Fibroblast of lung (primary cell): ENCODE measurements around the gene SCMH1. TPM values are rescaled to one million over a fixed set of nuclear protein-coding genes. Genes with fewer than 3 reads are reported as not detected.

Experiments
- DNase-seq, 2 donors: peaks; one replicate each; pipeline versions ENCODE4 v3.0.0 to v3.0.0-alpha.2; 2010; ENCODE audit warnings: low read depth in 2 of 2
- H2AFZ ChIP-seq: 2 replicates; pipeline ENCODE4 v1.5.1; 2012; ENCODE audit warnings: low read length, control low read depth, inconsistent platforms
- H3K27ac ChIP-seq: 2 replicates; pipeline ENCODE4 v1.5.1; 2011; ENCODE audit warnings: low read length, control low read depth; ENCODE audit not compliant: insufficient read depth
- H3K27me3 ChIP-seq: 2 replicates; pipeline ENCODE4 v1.5.1; 2011; ENCODE audit warnings: mild to moderate bottlenecking, low read length; ENCODE audit not compliant: control insufficient read depth, insufficient read depth
- H3K36me3 ChIP-seq: 2 replicates; pipeline ENCODE4 v1.5.1; 2011; ENCODE audit warnings: low read length; ENCODE audit not compliant: control insufficient read depth, insufficient read depth
- H3K4me1 ChIP-seq: 2 replicates; pipeline ENCODE4 v1.5.1; 2011; ENCODE audit warnings: low read length; ENCODE audit not compliant: control insufficient read depth, insufficient read depth; ENCODE audit errors: extremely low read depth
- H3K4me2 ChIP-seq: 2 replicates; pipeline ENCODE4 v1.5.1; 2011; ENCODE audit warnings: low read length, control low read depth; ENCODE audit not compliant: insufficient read depth; ENCODE audit errors: extremely low read depth
- H3K4me3 ChIP-seq, 4 experiments: fragments of 200-600 bp in 1 of 4; sonication (generic) in 1 of 4; replicated peaks in 1 of 4; 2 replicates each; pipeline ENCODE4 v1.5.1; 2011 to 2016; ENCODE audit warnings: low read length in 4 of 4, low read depth in 3 of 4, mild to moderate bottlenecking in 3 of 4, control low read depth in 2 of 4, inconsistent platforms in 1 of 4, mixed read lengths in 1 of 4; ENCODE audit not compliant: insufficient read depth in 1 of 4; ENCODE audit errors: control extremely low read depth in 1 of 4
- H3K79me2 ChIP-seq: 2 replicates; pipeline ENCODE4 v1.5.1; 2012; ENCODE audit warnings: mild to moderate bottlenecking, low read length, inconsistent platforms; ENCODE audit not compliant: control insufficient read depth, insufficient read depth
- H3K9ac ChIP-seq: 2 replicates; pipeline ENCODE4 v1.5.1; 2011; ENCODE audit warnings: mild to moderate bottlenecking, low read length, control low read depth; ENCODE audit not compliant: insufficient read depth
- H3K9me3 ChIP-seq: 2 replicates; pipeline ENCODE4 v1.5.1; 2012; ENCODE audit warnings: low read depth, low read length; ENCODE audit not compliant: control insufficient read depth, insufficient read depth
- H4K20me1 ChIP-seq: 2 replicates; pipeline ENCODE4 v1.5.1; 2011; ENCODE audit warnings: low read length; ENCODE audit not compliant: control insufficient read depth, insufficient read depth; ENCODE audit errors: extremely low read depth
- CTCF ChIP-seq, 2 donors: IDR thresholded peaks in 1 of 2; conservative IDR thresholded peaks in 1 of 2; 1 replicate in 1 of 2; 2 replicates in 1 of 2; pipeline ENCODE4 v1.5.1; 2011 to 2012; ENCODE audit warnings: low read length in 2 of 2, control low read depth in 1 of 2, inconsistent platforms in 1 of 2, low read depth in 1 of 2, mild to moderate bottlenecking in 1 of 2
- EZH2 ChIP-seq: IDR thresholded peaks from 2 replicates; pipeline ENCODE4 v1.5.1; 2012; ENCODE audit warnings: low read length, control low read depth, mild to moderate bottlenecking; ENCODE audit errors: missing control alignments
- polyA plus RNA-seq, 2 donors: library from polyadenylated mRNA; depleted of rRNA in 1 of 2; stranded (reverse) in 1 of 2; unstranded in 1 of 2; fragments of >200 nt; gene quantifications; 2 replicates each; pipeline ENCODE4 v1.2.1, GENCODE V29; 2011 to 2012; ENCODE audit warnings: missing spikeins in 1 of 2
- total RNA-seq: library from RNA; depleted of rRNA; stranded (reverse); fragments of >200 nt; gene quantifications from 2 replicates; pipeline ENCODE4 v1.2.1, GENCODE V29; 2014

Gene SCMH1
- total and polyA plus RNA-seq, 2 donors (not counting 1 experiment from before 2014, with no cell fraction given): 20.8 to 24.8 TPM

DNA sequence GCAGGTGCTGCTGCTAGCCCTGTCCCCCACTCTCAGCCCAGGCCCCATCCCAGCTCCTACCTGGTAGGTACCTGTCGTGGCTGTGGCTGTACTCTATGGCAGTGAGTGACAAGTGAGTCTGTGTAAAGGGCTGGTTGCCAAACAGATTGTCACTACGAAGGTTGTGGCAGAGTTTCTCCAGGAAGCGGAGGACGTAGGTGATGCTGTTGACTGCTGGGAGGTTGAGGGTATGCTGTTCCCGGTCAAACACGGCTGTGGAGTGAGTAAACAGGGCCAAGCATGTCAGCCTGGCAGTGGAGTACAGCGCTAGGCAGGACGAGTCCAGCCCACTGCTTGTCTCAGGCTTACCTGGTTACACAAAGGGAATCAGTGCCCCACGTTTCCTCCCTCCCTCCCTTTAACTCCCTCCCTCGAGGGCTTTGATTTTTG is 195.7 kb downstream of the SCMH1 start:
- H3K9me3 ChIP-seq: no peaks in the 10 kb centered on the region
- TF ChIP-seq CTCF (conservative IDR thresholded peaks at IDR 0.05 in 1 of 2, IDR thresholded peaks at IDR 0.05 in 1 of 2; ENCODE audit: low read depth in 1 of 2, low read length in 2 of 2) (no peak), EZH2 (no peak)
- H3K4me1 ChIP-seq: no peaks in the 10 kb centered on the region
- no peaks in the 10 kb centered on the region for H3K79me2 ChIP-seq
- H4K20me1 ChIP-seq: no peaks in the 10 kb centered on the region
- no peak for DNase-seq
- no peak overlapping the region for H3K4me3 ChIP-seq
- H3K36me3 ChIP-seq: peaks cover 6% of the 10 kb centered on the region
- no peak overlapping the region for H3K9ac ChIP-seq
- H3K4me2 ChIP-seq: no peak overlapping the region
- H3K27me3 ChIP-seq: no peaks in the 10 kb centered on the region
- no peak overlapping the region for H3K27ac ChIP-seq
- no peak overlapping the region for H2AFZ ChIP-seq

DNA sequence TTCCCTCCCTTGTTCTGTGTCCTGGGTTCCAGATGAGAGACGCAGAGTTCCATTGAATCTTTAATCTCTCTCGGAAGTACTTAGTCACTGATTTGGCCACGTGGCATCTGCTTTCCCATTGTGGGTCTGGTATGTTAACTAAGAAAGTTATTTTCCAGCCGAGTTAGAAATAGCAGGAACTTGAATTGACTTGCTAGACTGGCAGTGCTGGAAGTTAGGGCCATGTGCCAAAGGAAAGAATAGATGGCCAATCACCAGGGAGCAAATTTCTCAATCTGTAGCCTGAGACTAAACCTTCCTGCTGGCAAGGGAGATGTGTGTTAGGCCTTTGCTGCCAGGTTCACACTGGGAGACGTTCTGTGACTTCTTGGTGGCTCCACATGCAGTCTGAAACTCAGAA is 196.4 kb downstream of the SCMH1 start:
- peaks cover 6% of the 10 kb centered on the region for H3K36me3 ChIP-seq
- no peak overlapping the region for H3K9ac ChIP-seq
- no peaks in the 10 kb centered on the region for H3K79me2 ChIP-seq
- no peaks in the 10 kb centered on the region for H3K9me3 ChIP-seq
- H3K4me1 ChIP-seq: no peaks in the 10 kb centered on the region
- peak; percentile 48 to 83 for DNase-seq
- no peak overlapping the region for H2AFZ ChIP-seq
- H4K20me1 ChIP-seq: no peaks in the 10 kb centered on the region
- no peak for TF ChIP-seq CTCF (conservative IDR thresholded peaks at IDR 0.05 in 1 of 2, IDR thresholded peaks at IDR 0.05 in 1 of 2; ENCODE audit: low read depth in 1 of 2, low read length in 2 of 2)
- no peak for TF ChIP-seq EZH2
- H3K4me2 ChIP-seq: no peak overlapping the region
- no peaks in the 10 kb centered on the region for H3K27me3 ChIP-seq
- H3K27ac ChIP-seq: no peak overlapping the region
- H3K4me3 ChIP-seq: no peak overlapping the region

DNA sequence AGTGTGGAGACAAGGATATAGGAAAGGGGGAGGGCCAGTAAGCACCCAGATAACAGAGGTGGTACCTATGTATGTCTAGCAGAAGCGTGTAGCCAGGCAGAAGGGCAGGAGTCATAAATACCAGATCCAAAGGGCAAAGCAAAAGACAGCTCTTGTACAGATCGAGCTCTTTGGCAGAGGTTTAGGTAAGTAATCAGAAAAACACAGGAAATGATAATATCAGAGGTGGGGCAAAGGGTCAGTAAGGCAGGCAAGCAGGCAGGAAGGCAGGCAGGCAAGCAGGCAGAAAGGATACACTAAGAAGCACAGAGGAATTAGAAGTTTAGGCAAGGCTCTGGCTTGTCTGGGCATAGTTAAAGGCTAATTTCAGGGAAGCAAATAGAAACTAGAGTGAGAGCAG is 197.9 kb downstream of the SCMH1 start:
- Histone ChIP-seq H3K4me1 (no peaks in the 10 kb centered on the region), H4K20me1 (no peaks in the 10 kb centered on the region), H3K4me2 (no peak overlapping the region), H3K9ac (no peak overlapping the region), H3K9me3 (no peaks in the 10 kb centered on the region), H2AFZ (no peak overlapping the region), H3K27ac (no peak overlapping the region), H3K79me2 (no peaks in the 10 kb centered on the region), H3K27me3 (no peaks in the 10 kb centered on the region), H3K36me3 (peaks cover 6% of the 10 kb centered on the region), H3K4me3 (no peak overlapping the region)
- no peak for DNase-seq
- TF ChIP-seq CTCF (conservative IDR thresholded peaks at IDR 0.05 in 1 of 2, IDR thresholded peaks at IDR 0.05 in 1 of 2; ENCODE audit: low read depth in 1 of 2, low read length in 2 of 2) (no peak), EZH2 (no peak)
